Effector memory CD8-positive, alpha-beta T cell (primary cell): ENCODE results near the gene DNAJC18.

Source experiments
- ATAC-seq: fragments of 150-1000 bp; cut with Tn5 transposase; replicated peaks from 2 replicates; pipeline ENCODE4 v1.10.0; 2021; ENCODE audit warnings: mild to moderate bottlenecking, moderate library complexity
- DNase-seq, 3 experiments: peaks; one replicate each; pipeline ENCODE4 v3.0.0; 2021
- H3K27ac Mint-ChIP-seq, 2 donors: one replicate each; pipeline ENCODE4 v1.8.0; 2022; ENCODE audit warnings: mild to moderate bottlenecking in 2 of 2, mixed read lengths in 2 of 2, moderate library complexity in 2 of 2
- H3K27me3 Mint-ChIP-seq, 2 donors: one replicate each; pipeline ENCODE4 v1.8.0; 2022; ENCODE audit warnings: mixed read lengths in 2 of 2
- H3K36me3 Mint-ChIP-seq: one replicate; pipeline ENCODE4 v1.8.0; 2022; ENCODE audit warnings: mild to moderate bottlenecking, moderate library complexity, mixed read lengths; ENCODE audit not compliant: insufficient read depth
- H3K4me1 Mint-ChIP-seq, 2 donors: one replicate each; pipeline ENCODE4 v1.8.0; 2022; ENCODE audit warnings: low read depth in 2 of 2, mixed read lengths in 2 of 2
- H3K4me3 Mint-ChIP-seq, 2 donors: one replicate each; pipeline ENCODE4 v1.8.0; 2022; ENCODE audit warnings: mild to moderate bottlenecking in 2 of 2, mixed read lengths in 2 of 2, moderate library complexity in 2 of 2
- H3K9me3 Mint-ChIP-seq, 2 donors: one replicate each; pipeline ENCODE4 v1.8.0; 2022; ENCODE audit warnings: mixed read lengths in 2 of 2

The DNAJC18 gene

DNA sequence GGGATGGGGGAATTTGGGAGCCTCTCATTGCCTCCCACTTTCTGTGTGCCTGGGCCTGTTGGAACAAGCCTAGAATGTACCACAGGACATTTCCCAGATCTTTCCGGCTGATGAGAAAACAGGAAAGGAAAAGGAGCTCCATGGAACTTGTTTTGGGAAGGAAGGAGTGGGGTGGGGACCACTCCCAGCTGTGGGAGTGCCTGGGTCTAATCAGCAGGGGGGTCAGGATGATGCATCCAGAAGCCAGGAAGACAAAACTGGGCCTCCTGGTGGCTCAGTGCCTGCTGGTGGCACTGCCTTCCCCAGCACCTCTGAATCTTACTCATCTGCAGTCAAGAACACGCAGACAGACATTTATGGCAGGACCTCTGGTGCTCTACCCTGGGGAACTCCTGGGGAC lies 34.2 kb upstream of the DNAJC18 start:
- Mint-ChIP-seq H3K9me3 (no peaks in the 10 kb centered on the region), H3K36me3 (peaks cover 28% of the 10 kb centered on the region), H3K27me3 (no peaks in the 10 kb centered on the region), H3K4me1 (peaks cover 59 to 66% of the 10 kb centered on the region in 2 donors), H3K4me3 (no peak overlapping the region), H3K27ac (peak overlapping the region; percentile 84 to 96)
- DNase-seq, result no peak
- no peak for ATAC-seq

DNA sequence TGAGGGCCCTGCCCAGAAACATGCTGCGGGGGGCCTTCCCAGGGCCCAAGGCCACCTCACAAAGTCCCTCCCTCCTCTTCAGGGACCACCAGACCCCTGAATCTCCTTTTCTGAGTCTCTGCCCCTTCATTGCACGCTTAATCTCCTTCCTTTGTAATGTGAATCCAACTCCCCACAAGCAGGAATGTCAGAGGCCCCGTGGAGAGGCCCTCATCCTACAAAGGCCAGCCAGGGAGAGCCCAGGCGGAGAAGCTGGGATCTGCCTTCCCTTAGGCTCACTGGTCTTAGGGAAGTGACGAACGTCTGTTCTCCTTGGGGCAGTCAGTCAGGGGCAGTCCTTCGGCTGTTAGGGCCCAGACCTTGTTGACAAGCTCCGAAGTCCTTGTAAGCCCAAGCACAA lies 33.8 kb upstream of the DNAJC18 start:
- H3K9me3 Mint-ChIP-seq, result no peaks in the 10 kb centered on the region
- H3K4me1 Mint-ChIP-seq, result peaks cover 58 to 68% of the 10 kb centered on the region in 2 donors
- H3K27ac Mint-ChIP-seq, result peak overlapping the region; percentile 84 to 96
- DNase-seq (no peak), ATAC-seq (no peak)
- peaks cover 24% of the 10 kb centered on the region for H3K36me3 Mint-ChIP-seq
- H3K4me3 Mint-ChIP-seq, result peak overlapping the region in 1 of 2 donors; percentile 92
- H3K27me3 Mint-ChIP-seq, result no peaks in the 10 kb centered on the region

DNA sequence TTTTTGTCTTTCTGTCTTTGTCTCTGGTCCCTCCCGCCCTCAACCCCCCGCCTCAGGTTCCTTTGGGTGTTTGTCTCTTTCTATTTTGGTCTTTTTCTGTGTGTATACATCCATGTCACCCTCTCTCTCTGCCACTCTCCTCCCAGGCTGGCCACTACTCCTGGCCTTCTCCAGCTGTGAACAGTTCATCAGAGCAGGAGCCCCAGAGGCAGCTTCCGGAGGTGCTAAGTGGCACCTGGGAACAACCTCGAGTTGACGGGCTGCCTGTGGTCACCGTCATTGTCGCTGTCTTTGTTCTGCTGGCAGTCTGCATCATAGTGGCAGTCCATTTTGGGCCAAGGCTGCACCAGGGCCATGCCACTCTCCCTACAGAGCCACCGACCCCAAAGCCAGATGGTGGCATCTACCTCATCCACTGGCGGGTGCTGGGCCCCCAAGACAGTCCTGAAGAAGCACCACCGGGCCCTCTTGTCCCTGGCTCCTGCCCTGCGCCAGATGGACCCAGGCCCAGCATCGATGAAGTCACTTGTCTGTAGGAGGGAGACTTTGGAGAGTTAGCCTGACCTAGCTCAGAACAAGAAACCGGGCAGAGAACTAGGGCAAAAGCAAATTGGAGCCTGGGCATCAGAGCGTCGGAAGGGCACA lies 33.2 kb upstream of the DNAJC18 start:
- DNase-seq (no peak), ATAC-seq (no peak)
- peaks cover 54 to 66% of the 10 kb centered on the region in 2 donors for H3K4me1 Mint-ChIP-seq
- H3K4me3 Mint-ChIP-seq, result peak overlapping the region; percentile 91 to 92
- peaks cover 24% of the 10 kb centered on the region for H3K36me3 Mint-ChIP-seq
- H3K9me3 Mint-ChIP-seq, result no peaks in the 10 kb centered on the region
- peak overlapping the region; percentile 84 to 96 for H3K27ac Mint-ChIP-seq
- no peaks in the 10 kb centered on the region for H3K27me3 Mint-ChIP-seq

DNA sequence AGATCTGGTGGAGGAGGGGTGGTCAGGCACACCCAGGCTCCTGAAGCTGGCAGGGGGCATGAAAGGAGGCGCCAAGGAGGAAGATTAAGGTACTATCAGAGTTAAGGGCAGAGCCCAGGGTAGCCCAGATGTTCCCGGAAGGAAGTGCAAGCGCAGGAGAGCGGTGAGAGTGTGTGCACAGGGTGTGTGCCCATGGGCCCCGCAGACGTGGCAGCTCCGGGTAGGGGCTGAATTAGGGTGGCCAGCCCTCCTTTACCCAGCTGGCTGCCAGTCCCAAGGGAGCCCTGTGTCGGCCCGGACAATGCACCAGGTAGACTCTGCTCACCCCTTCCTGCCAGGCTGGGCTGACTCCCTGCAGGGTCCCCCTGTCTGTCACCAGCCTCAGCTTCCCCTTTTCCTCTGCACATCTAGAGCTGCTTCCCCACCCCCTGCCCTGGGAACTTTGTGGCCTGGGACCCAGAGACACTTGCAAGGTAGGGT lies 31.5 kb upstream of the DNAJC18 start, which contains the start of gene SMIM33:
TSS of gene SMIM33 (plus strand) at position 184 of the 480 bp plus-strand sequence. CDS start at position 302, 118 bp downstream.
- Mint-ChIP-seq H3K4me3 (peak within 1 kb of the TSS; percentile 91 to 92), H3K27me3 (no peaks in the 10 kb centered on the region), H3K36me3 (peaks cover 15% of the 10 kb centered on the region), H3K9me3 (no peaks in the 10 kb centered on the region), H3K27ac (peak within 1 kb of the TSS; percentile 84 to 96), H3K4me1 (peaks cover 50 to 59% of the 10 kb centered on the region in 2 donors)
- ATAC-seq, result peak; percentile 73
- DNase-seq, result no peak

DNA sequence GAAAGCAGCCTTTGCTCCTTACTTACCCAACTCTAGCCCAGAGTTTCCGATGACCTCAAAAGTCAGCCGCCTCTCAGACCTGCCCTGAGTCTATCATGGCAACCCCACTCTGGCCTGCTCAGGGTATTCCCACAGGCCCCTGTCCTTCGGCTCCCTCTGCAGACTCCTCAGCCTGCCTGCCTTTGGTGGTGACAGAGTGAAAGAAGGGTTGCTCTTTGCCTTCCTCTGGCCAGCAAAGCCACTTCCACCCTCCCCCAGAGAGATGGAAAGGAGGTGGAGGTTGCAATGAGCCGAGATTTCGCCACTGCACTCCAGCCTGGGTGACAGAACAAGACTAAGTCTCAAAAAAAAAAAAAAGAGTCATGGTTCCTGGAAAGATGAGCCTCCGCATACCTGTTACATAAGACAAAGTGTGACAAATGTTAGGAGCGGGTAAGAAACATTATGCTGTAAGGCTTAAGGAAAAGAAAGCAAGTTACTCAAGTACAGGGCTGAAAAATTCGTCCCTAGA lies 29.2 kb upstream of the DNAJC18 start:
- Mint-ChIP-seq H3K9me3 (no peaks in the 10 kb centered on the region), H3K4me1 (peaks cover 35 to 41% of the 10 kb centered on the region in 2 donors), H3K27me3 (no peaks in the 10 kb centered on the region), H3K27ac (peak overlapping the region; percentile 88 to 89), H3K36me3 (peaks cover under 1% of the 10 kb centered on the region), H3K4me3 (peak overlapping the region; percentile 47 to 92)
- DNase-seq (no peak), ATAC-seq (peak; percentile 36)

DNA sequence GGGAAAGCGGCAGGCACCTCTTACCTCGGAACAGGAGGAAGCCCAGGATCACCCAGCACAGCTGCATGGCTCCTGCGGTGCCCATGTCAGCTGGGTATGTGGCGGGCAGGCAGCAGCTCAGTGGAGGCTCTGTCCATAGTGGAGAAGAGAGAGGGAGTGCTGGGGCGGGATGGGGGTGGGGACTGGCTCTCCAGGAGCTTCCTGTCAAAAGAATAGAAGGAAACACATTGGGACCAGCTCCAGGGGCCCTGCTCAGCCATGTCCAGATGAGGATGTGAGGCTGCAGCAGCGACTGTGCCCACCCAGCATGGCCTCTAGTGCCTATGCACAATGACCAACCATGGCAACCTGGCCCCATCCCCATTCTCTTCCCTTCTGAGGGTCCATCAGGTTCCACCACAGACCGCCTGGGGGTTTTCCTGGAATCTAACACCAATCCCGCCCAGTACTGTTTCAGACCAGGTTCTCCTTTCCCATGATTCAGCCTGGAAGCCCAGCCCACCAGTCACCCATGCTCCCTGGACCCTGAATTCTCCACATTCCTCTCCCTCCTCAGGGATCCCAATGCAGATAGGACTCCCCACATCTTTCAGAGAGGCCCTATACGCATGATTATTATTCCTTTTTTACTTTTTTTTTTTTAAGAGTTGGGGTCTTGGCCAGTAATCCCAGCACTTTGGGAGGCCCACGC lies 23.4 kb upstream of the DNAJC18 start, which contains the start of gene ECSCR:
TSS of gene ECSCR (minus strand) at position 158 of the 691 bp plus-strand sequence. CDS start at position 85, 73 bp downstream.
- Mint-ChIP-seq H3K27me3 (no peaks in the 10 kb centered on the region), H3K4me3 (no peak within 1 kb of the TSS), H3K9me3 (no peaks in the 10 kb centered on the region), H3K36me3 (no peaks in the 10 kb centered on the region), H3K4me1 (peaks cover 15 to 18% of the 10 kb centered on the region in 2 donors), H3K27ac (peak within 1 kb of the TSS; percentile 16 to 49)
- no peak for ATAC-seq
- no peak for DNase-seq

DNA sequence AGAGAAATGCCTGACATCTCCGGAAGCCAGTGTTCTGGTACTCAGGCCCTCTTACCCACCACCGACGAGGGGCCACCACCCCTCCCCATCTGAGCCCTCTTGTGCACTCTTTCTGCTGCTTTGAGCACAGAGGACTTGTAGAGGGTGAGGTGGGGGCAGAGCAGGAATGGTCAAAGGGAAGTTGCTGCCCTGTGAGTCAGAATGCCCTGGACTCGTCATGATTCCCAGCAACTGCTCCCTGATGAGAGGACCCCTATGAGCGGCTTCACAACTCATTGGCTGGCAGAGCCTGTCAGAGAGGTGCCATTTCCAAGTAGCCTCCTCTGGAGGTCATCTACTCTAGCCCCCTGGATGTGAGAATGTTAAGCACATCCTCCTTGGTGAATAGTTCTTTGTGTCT lies 22.4 kb upstream of the DNAJC18 start:
- Mint-ChIP-seq H3K4me1 (peaks cover 25 to 27% of the 10 kb centered on the region in 2 donors), H3K4me3 (no peak overlapping the region), H3K9me3 (no peaks in the 10 kb centered on the region), H3K36me3 (no peaks in the 10 kb centered on the region), H3K27me3 (no peaks in the 10 kb centered on the region), H3K27ac (peak overlapping the region in 1 of 2 donors; percentile 16)
- no peak for DNase-seq
- ATAC-seq, result no peak

DNA sequence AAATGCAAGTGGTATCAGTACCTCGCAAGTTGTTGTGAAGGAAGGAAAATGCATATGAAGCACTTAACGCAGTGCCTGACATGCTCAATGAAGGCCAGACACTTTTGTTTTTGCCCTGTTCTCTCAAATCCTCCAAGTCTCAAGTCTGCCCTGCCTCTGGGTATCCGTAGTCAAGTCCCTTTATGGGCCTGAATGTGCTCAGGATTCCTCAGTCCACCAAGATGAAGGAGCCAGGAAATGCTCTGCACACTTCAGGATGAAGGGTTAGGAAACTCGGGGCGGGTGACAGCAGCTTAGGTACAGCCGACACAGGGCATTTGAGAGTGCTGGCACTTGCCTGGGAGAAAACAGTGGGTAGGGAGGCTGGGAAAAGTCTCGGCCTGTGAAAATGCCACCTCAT lies 21.9 kb upstream of the DNAJC18 start:
- Mint-ChIP-seq H3K4me1 (peaks cover 30% of the 10 kb centered on the region in 2 donors), H3K9me3 (no peaks in the 10 kb centered on the region), H3K27ac (peak overlapping the region in 1 of 2 donors; percentile 16), H3K27me3 (no peaks in the 10 kb centered on the region), H3K36me3 (no peaks in the 10 kb centered on the region), H3K4me3 (no peak overlapping the region)
- no peak for DNase-seq
- ATAC-seq, result no peak

DNA sequence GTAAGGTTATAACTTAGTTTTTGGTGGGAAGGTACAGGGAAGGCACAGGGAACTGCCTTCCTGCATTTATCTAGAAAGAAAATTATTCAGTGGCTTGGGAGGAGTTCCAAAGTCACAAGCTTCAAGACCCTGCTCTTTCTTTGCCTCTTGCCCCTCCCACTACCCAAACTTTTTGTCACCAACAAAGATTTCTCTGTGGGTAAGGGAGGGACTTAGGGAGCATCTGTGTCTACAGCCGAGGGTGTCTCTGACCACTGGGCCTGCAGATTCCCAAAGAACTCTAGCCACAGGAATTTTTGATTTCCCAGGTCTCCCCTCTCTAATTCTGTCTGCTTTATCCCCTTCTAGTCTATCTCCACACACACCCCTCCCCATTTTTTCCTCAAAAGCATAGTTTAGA lies 21.1 kb upstream of the DNAJC18 start:
- DNase-seq (no peak), ATAC-seq (no peak)
- Mint-ChIP-seq H3K4me3 (peak overlapping the region in 1 of 2 donors; percentile 37), H3K27ac (no peak overlapping the region), H3K9me3 (no peaks in the 10 kb centered on the region), H3K27me3 (no peaks in the 10 kb centered on the region), H3K36me3 (peaks cover 2% of the 10 kb centered on the region), H3K4me1 (peaks cover 30 to 31% of the 10 kb centered on the region in 2 donors)

DNA sequence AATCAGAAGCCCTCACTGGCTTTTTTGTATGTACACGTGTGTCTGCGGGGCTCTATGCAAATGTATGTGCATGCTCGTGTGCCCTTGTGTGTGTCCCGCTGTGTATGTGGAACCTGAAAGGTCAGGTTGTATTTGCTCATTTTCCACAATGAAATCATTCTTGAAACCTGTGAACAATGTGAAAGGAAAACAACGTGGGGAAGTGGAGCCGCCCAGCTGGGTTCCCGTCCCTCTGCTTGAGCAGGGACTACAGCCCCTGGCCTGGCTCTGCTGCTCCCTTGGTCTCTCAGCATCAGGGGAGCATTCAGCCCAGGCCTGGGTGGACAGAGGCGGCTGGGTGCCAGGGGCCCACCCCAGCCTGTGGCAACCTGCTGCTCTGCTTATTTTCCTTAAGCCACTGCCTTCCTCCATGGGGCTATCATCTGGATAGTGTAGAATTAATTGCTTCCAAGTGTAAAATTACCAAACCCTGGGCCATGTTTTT lies 20.2 kb upstream of the DNAJC18 start:
- ATAC-seq (no peak), DNase-seq (no peak)
- Mint-ChIP-seq H3K4me1 (peaks cover 39 to 40% of the 10 kb centered on the region in 2 donors), H3K27ac (peak overlapping the region; percentile 92 to 93), H3K9me3 (no peaks in the 10 kb centered on the region), H3K27me3 (no peaks in the 10 kb centered on the region), H3K36me3 (peaks cover 11% of the 10 kb centered on the region), H3K4me3 (peak overlapping the region; percentile 37 to 66)

DNA sequence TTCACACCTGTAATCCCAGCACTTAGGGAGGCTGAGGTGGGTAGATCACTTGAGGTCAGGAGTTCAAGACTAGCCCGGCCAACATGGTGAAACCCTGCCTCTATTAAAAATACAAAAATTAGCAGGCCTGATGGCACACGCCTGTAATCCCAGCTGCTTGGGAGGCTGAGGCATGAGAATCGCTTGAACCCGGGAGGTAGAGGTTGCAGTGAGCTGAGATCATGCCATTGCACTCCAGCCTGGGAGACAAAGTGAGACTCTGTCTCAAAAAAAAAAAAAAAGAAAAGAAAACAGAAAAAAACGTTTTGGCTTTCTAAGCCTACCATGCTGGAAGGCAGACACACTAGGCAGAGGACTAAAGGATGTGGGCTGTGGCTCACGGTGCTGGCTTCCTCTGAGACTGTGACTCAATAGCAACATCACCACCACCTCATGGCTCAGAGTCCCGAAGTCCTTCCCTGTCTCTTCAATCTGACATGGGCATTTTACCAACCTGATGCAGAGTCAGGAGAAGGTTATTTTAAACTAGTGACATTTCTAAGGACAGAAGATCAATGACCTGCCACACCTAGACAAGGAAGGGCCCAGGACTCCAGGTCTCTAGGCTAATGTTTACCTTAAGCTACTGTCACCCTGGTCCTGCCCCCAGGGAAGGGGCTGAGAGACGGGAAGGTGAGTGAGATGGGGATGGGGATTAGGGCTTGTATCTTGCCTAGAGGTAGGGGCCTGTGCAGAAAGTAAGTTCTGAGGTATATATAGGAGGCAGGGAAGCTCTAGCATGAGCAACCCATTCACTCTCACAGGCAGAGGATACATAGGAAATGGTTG lies 19.5 kb upstream of the DNAJC18 start:
- no peaks in the 10 kb centered on the region for H3K27me3 Mint-ChIP-seq
- DNase-seq (peak; percentile 68 to 69 (median 68)), ATAC-seq (peak; percentile 89)
- peaks cover 46% of the 10 kb centered on the region in 2 donors for H3K4me1 Mint-ChIP-seq
- peak overlapping the region; percentile 66 to 75 for H3K4me3 Mint-ChIP-seq
- peaks cover 18% of the 10 kb centered on the region for H3K36me3 Mint-ChIP-seq
- H3K27ac Mint-ChIP-seq, result peak overlapping the region; percentile 92 to 93
- H3K9me3 Mint-ChIP-seq, result no peaks in the 10 kb centered on the region

DNA sequence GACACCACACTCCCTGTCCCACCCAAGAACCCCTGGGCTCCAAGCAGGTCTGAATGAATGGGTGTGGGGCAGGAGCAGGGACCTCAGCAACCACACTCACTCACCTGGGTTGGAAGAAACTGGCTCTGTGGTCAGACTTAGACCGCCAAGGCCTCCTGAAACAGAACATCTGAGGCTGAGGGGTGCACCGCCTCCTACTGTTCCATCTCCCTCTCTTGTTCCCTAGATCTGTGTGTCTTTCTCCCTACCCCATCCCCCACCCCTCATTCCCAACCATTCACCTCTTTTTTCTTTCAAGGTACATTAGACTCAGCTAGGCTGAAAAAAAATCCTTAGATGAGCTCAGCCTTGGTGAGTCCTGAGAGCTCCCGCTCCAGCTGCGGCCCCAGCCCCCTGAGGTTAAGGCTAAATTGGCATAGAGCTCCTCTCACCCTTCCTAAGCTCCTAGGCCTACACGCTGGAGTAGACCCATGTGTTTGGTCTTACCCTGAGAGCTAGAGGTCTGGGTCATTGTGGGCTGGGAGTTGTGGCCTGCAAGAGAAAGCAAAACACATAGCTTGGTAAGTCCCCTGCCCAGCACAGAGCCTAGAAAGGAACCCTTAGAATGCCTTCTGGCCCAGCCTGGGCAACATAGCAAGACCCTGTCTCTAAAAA lies 18.5 kb upstream of the DNAJC18 start:
- no peaks in the 10 kb centered on the region for H3K9me3 Mint-ChIP-seq
- no peak for ATAC-seq

More for the DNA sequence above, 18.5 kb upstream of the DNAJC18 start:
- peaks cover 49 to 50% of the 10 kb centered on the region in 2 donors for H3K4me1 Mint-ChIP-seq
- H3K27ac Mint-ChIP-seq, result peak overlapping the region; percentile 83 to 92
- peak overlapping the region; percentile 66 to 75 for H3K4me3 Mint-ChIP-seq
- DNase-seq, result no peak
- H3K27me3 Mint-ChIP-seq, result no peaks in the 10 kb centered on the region
- H3K36me3 Mint-ChIP-seq, result peaks cover 21% of the 10 kb centered on the region
